HG02973 (cell line): ENCODE results near the gene JCAD.

Source experiments
- ATAC-seq: cut with Tn5 transposase; IDR thresholded peaks from one replicate; pipeline ENCODE4 v1.9.1; 2021; ENCODE audit warnings: moderate library complexity; ENCODE audit not compliant: unreplicated experiment

The JCAD gene

DNA sequence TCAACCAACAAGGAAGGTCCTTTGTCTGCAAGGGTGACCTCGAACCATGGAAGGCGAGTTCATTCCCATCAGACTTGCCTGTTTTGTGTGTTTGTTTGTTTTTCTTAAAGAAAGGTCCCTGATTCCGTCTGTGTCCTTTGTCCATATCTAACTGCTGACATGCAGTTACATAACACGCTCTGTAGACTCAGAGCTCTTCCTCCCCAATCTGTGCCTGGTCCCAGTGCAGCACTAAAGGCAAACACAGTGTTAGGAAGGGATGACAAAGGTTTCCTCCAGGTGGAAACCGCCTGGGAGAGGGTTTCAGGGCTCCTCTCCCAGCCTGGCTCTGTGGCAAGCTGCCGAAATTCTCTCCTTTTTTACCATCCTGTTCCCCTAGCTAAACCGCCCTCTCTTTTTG, 13.4 kb downstream of the JCAD start:
- ATAC-seq: no peak

DNA sequence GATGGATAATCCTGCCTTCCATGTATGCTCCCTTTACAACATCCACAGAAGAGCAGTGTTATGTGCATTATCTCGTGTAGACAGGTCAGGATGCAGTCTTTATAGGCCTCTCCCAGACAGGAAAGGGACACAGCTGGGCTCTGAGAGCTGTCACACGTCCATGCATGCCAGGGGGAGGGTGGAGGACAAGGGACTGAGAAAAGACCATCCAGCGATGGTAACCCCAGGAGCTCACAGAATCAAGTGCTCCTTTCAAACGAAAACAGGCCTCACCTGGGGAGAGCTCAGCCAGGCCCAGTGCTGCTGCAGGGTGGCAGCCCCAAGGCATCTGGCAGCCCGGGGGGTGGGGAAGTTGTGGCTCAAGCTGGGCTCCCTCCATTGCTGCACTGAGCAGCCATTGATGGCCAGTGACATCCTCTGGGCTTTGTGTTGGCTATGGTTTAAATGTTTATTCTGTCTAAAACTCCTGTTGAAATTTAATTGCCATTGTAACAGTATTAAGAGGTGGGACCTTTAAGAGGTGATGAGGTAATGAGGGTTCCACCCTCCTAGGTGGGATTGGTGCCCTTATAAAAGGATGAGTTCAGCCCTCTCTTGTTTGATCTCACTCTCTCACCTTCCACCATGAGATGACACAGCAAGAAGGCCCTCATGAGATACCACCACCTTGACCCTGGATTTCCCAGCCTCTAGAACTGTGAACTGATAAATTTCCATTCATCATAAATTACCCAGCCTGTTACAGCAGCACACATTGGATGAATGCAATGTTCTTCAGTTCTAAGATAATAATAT, 15.7 kb downstream of the JCAD start:
- ATAC-seq: no peak

DNA sequence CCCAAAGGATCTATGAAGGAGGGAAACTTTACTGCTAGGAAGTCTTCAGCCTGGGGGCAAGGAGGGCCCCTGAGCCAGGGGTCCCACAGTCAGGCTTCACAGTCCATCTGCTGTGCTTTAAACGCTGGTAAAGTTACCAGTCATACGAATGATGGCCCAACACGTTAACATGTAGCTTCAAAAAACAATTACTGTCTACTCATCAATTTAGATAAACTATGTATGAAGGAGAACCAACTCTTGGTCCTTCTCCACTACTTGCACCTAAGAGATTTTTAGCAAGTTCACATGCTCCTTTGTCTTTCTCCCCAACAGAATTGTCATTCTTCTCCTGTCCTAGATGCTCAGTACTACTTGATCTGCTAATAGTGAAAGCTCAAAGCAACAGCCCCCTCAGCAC, 16.6 kb downstream of the JCAD start:
- no peak for ATAC-seq

DNA sequence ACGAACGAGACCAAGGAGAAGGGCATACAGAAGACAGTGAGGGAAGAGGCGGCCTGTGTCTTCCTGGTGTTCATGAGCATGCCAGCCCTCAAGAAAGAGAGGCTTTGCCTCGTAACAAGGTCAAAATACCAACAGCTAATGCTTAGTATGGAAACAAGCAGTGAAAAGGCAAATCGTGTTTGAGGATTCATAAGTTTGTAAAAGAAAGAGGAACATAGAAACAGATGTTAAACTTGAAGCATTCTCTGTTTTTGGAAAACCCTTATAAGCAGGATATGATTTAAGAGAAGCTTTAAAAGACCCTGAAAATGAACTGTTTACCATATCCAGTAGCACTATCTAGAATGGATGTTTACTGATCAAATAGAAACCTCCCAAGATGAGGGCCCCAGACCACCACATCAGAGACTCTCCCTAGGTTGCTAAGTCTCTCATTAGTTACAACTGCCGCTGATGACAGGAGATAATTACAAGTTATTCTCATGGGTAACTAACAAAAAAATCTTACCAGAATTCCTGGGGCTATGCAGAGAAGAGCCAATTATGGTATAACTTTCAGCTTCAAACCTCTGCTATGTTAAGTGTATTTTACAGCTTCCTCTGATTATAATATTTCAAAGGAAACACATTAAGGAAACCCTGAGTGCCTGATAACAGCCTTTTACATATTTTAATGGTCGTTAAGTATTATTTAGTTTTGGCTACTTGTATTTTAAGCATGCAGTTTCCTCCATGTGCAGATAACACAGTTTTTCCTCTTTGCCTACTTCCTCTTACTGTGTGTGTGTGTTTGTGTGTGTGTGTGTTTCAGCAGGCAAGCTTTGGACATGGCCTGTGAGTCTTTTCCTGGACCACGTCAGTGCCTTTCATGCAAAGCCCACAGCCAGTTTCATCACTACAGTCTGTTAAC, 17.9 kb downstream of the JCAD start:
- ATAC-seq: no peak

DNA sequence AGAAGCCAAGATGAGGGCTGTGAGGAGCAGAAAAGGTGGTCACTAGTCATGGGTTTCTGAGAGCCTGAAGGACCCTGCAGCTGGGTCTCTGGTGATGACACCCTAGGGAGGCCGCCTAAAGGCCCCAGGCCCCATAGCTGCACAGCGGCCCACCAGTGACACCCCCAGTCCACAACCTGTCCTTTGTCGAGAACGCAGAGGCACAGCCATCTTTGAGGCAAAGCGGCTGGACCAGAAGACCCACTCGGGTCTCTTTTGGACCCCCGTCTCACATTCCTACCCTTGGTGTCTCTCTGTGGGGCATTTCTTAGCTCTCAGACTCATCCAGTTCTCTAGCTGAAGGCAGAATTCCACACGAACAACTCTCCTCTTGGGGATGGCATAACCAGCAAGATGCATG, 18.8 kb downstream of the JCAD start:
- no peak for ATAC-seq

DNA sequence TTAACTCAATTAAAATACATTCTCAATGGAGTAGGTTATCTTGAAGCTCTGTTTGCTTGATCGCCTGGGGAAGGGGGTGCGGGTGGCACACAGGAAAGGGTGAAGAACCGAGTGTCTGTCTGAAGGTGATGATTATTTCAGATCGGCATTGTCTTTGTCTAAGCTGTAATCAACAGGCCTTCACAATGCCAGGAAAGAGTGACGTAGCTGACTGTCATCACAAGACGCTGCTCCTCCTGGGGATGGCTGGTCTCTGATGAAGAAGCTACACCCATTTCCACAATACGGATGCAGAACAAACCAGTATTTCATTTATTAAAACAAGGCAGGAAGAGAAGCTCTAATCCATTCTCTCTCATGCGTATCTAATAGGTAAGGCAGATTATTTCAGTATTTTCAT, 19.4 kb downstream of the JCAD start:
- no peak for ATAC-seq

DNA sequence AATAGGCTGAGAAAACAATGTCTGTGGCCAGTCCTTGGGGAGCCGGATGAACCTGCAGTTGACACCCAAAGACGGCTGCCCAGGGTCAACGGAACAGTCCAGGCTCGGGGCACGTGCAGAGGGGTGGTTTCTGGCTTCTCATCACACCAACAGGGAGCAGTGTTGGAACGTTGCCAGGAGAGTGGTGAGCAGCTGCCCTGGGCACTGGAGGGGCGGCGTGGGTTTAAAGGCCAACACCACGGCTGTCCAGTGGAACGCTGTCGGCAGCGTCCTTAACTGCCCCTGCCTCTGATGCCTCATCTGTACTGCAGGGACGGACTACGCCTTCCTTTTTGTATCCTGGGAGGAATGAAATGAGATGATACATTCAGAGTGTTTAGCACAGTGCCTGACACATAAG, 19.8 kb downstream of the JCAD start:
- ATAC-seq: no peak

GRCh38 chr10:30038781-30039536, 20.4 kb downstream of the JCAD start:
- ATAC-seq: no peak

DNA sequence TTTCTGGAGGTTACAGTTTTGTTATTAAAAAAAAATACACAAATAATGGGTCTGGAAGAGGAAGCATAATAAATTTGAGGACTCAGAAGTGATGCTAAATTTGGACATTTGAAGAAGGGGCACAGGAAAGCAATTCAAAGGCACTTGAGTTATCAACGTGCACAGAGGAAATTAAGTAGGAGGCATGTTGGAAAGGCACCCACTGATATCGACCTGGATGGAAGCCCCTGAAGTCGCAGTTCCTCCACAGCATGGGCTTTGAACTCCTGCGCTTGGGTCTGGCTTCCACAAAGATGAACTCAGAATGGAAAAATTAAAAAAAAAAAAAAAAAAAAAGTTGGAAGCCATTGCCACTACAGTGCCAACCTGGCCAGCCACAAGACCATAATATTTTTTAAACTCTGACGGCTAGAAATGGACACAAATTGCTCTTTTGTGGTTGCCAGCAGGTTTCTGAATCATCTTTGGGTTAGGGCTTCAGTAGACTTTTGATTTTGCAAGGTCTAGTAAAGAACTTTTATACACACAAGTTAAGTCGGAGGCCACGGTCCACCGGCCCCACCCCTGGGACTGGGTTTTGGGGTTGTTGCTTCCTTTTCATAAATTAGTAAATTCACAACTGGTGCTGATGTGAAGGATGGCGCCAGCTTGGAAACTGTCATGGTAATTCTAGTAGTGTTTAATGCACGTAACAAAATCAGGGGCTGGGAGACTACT, 21.6 kb downstream of the JCAD start:
- ATAC-seq: no peak

DNA sequence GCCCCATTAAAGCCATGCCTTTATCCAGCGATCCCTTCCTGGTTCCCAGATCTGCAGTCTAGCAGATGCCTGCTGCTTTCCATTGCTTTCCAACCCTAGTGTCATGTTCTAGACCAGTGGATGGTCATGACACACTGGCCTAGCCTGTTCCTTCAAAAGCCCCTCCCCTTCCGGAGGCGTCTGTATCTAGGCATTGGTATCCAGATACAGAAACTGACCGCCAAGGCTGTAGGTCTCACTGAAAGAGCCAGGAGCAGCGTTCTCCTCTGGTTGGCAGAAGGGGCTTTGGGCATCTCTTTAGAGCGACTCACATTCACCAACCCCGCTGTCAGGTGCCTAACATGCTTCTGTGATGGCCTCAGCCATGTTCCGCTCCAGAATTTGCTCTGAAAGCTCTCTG, 22.6 kb downstream of the JCAD start:
- no peak for ATAC-seq

GRCh38 chr10:30036341-30036740, 23.0 kb downstream of the JCAD start:
- ATAC-seq: no peak

DNA sequence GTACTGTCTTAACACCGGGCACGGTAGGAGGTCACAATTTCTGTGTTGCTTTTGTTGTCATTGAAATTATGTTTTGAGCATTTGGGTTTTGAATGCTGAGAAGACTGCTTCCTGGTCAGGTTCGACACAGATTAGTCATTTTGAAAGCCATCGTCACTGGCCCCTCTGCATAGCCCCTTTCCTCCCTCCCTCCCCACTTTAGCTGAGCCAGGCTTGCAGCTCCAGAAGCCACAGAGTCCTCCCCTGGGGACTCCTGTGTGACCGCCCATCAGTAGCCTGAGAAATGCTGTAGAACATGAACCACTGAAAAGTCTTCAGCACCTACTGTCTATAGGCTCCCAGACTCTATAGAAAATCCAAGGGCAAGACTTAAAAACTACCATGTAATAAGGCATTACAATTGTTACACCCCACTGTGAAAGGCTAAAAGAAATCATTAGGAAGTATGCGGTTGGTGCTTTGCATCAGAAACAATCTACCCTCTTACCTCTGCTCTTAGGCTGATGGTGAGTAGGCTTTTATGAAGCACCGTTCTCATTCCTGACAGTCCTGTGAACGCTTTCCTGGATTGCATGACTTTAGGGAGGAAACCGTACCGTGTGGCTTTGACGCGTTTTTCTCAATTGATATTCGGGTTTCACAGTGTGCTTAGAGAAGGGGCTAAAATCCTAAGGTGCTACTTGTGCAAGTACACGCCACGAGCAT, 24.8 kb downstream of the JCAD start:
- no peak for ATAC-seq

DNA sequence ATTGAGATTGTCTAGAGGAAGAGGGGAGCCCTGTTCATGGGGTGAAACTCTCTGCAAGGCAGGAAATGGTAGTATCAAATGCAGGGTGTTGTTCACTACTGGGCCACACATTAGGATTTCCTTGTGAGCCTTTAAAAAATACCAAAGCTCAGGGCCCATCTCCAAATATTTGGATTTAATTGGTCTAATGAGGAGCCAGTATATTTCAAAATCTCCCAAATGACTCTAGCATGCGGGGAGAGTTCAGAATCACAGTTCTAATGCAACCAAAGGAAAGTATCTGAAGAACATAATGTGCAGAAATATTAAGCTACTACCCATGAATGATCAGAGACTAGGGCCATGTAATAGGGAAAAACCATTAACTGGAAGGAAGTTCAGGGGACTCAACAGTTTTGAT, 27.3 kb downstream of the JCAD start:
- no peak for ATAC-seq

- no peak for ATAC-seq
Measured at GRCh38 chr10:30029872-30030256, 29.5 kb downstream of the JCAD start.

GRCh38 chr10:30029164-30029871, 30.1 kb downstream of the JCAD start:
- no peak for ATAC-seq

DNA sequence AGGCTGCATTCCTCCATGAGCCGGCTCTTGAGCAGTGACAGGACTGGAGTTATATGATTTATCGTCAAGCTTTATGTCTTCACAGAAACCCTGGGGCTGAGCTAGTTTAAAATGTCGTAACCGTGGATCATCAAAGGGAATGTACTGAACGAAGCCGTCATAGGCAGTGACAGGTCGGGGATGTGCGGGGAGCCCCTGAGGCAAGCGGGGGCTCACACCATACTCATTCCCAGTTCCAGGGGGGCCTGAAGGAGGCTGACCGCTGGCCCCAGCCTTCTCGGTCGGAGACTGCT, 30.7 kb downstream of the JCAD start:
- ATAC-seq: no peak

- no peak for ATAC-seq
Measured at GRCh38 chr10:30028006-30028737, 31.2 kb downstream of the JCAD start.

GRCh38 chr10:30027057-30028005, 32.1 kb downstream of the JCAD start:
- ATAC-seq: peak; percentile 90
